GM04503 (cell line): ENCODE results near the gene RAB11B.
A peak's percentile ranks its signal among the peaks of the same experiment; 100 is the strongest.
"Not testable (repeated sequence)": the region's sequence is repeated elsewhere in the genome, so short reads cannot be mapped to it uniquely, and the experiment has no call there.

ENCODE experiments used
- DNase-seq: peaks from one replicate; pipeline ENCODE4 v3.0.0-alpha.2; 2012; ENCODE audit warnings: low read depth

Gene RAB11B

DNA sequence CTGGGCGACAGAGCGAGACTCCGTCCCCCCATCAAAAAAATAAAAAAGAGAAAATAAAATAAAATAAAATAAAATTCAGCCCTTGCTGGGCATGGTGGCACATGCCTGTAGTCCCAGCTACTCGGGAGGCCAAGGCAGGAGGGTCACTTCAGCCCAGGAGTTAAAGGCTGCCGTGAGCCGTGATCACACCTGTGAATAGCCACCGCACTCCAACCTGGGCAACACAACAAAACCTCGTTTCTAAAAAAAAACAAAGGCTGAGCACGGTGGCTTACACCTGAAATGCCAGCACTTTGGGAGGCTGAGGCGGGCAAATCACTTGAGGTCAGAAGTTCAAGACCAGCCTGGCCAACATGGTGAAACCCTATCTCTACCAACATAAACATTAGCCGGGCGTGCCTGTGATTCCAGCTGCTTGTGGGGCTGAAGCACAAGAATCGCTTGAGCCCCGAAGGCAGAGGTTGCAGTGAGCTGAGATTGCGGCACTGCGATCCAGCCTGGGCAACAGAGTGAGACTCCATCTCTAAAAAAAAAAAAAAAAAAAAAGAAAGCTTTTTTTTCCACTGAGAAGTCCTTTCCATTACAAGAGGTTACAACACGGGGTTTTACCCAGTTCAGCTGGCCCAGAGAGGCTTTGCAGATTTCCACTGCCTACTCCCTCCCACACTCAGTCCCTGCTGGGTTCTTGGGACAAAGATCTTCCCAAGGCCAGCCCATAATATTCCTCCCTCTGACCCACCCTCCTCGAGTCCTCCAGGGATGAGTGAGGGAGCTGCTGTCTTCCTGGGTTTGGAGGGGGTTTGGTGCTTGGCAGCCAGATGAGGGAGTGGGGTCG lies 19.8 kb upstream of the RAB11B start:
- no peak for DNase-seq

DNA sequence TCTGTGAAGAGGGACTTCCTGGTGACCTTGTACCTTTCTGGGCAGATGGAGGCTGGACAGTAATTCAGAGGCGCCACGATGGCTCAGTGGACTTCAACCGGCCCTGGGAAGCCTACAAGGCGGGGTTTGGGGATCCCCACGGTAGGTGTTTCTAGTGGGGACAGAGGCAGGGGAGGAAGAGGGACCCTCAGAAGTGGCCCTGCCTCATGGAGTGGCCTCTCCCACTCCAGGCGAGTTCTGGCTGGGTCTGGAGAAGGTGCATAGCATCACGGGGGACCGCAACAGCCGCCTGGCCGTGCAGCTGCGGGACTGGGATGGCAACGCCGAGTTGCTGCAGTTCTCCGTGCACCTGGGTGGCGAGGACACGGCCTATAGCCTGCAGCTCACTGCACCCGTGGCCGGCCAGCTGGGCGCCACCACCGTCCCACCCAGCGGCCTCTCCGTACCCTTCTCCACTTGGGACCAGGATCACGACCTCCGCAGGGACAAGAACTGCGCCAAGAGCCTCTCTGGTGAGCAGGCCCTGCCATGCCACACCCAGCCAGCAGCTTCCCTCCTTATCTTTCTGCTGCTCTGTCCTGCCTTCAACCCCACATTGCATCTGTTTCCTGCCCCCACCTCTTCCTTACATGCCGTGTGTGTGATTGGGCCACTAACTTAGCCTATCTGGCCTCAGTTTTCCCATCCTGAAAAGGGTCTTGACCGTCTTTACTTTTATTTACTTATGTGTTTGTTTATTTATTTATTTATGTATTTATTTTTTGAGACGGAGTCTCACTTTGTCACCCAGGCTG lies 19.0 kb upstream of the RAB11B start:
- DNase-seq: no peak

DNA sequence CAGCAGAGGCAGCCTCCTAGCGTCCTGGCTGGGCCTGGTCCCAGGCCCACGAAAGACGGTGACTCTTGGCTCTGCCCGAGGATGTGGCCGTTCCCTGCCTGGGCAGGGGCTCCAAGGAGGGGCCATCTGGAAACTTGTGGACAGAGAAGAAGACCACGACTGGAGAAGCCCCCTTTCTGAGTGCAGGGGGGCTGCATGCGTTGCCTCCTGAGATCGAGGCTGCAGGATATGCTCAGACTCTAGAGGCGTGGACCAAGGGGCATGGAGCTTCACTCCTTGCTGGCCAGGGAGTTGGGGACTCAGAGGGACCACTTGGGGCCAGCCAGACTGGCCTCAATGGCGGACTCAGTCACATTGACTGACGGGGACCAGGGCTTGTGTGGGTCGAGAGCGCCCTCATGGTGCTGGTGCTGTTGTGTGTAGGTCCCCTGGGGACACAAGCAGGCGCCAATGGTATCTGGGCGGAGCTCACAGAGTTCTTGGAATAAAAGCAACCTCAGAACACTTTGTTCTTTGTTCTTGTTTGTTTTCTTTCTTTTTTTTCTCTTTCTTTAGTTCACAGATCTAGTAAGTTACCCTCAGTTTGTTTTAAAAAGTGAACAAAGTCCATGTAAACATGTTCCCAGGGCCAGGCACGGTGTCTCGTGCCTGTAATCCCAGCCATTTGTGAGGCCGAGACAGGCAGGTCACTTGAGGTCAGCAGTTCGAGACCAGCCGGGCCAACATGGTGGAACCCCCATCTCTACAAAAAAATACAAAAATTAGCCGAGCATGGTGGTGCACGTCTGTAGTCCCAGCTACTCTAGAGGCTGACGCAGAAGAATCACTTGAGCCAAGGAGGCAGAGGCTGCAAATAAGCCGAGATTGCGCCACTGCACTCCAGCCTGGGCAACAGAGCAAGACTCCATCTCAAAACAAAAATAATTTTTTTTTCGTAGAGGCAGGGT lies 16.0 kb upstream of the RAB11B start:
- DNase-seq: no peak

DNA sequence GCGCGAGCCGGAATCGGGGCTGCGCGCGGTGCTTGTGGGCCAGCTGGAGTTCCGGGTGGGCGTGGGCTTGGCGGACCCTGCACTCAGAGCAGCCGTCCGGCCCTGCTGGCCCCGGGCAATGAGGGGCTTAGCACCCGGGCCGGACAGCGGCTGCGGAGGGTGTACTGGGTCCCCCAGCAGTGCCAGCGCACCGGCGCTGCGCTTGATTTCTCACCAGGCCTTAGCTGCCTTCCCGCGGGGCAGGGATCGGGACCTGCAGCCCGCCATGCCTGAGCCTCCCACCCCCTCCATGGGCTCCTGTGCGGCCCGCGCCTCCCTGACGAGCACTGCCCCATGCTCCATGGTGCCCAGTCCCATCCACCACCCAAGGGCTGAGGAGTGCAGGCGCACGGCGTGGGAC lies 14.4 kb upstream of the RAB11B start:
- DNase-seq: not testable (repeated sequence)

DNA sequence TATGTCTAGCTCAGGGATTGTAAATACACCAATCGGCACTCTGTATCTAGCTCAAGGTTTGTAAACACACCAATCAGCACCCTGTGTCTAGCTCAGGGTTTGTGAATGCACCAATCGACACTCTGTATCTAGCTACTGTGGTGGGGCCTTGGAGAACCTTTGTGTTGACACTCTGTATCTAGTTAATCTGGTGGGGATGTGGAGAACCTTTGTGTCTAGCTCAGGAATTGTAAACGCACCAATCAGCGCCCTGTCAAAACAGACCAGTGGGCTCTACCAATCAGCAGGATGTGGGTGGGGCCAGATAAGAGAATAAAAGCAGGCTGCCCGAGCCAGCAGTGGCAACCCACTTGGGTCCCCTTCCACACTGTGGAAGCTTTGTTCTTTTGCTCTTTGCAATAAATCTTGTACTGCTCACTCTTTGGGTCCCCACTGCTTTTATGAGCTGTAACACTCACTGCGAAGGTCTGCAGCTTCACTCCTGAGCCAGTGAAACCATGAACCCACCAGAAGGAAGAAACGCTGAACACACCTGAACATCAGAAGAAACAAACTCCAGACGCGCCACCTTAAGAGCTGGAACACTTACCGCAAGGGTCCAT lies 13.7 kb upstream of the RAB11B start:
- DNase-seq: not testable (repeated sequence)

DNA sequence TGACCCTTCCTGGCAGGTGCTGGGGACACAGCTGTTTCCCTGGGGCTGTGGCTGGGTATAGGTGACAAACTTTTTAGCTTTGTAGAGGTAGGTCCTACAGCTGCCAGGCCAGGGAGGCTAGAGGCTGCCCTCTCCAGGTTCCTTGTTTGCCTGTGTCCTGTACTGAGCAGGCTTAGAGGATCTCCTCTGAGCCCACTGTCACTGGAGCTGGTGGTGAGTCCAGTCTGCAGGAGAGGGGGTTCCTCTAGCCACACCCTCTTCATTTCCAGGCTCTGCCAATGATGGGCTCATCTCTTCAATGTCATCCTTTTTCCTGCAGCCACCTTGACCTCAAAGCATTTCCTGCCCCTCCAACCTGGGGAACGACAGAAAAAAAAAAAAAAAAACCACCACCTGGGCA lies 12.6 kb upstream of the RAB11B start:
- no peak for DNase-seq

DNA sequence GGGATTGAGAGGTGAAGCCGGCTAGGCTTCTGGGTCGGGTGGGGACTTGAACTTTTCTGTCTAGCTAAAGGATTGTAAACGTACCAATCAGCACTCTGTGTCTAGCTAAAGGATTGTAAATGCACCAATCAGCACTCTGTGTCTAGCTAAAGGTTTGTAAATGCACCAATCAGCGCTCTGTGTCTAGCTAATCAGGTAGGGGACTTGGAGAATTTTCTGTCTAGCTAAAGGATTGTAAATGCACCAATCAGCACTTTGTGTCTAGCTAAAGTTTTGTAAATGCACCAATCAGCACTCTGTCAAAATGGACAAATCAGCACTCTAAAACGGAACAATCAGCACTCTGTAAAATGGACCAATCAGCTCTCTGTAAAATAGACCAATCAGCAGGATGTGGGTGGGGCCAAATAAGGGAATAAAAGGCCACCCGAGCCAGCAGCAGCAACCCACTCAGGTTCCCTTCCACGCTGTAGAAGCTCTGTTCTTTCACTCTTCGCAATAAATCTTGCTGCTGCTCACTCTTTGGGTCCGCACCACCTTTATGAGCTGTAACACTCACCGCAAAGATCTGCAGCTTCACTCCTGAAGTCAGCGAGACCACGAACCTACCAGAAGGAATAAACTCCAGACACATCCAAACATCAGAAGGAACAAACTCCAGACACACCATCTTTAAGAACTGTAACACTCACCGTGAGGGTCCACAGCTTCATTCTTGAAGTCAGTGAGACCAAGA lies 10.8 kb upstream of the RAB11B start:
- DNase-seq: not testable (repeated sequence)

DNA sequence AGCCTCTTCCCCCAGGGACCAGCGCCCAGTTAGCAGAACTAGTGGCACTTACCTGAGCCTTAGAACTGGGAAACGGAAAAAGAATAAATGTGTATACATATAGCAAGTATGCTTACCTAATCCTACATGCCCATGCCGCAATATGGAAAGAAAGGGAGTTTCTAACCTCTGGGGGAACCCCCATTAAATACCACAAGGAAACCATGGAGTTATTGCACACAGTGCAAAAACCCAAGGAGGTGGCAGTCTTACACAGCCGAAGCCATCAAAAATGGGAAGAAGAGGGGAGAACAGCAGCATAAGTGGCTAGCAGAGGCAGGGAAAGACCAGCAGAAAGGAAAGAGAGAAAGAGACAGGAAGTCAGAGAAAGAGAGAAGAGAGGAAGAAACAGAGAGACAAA lies 5.6 kb upstream of the RAB11B start:
- DNase-seq: not testable (repeated sequence)

DNA sequence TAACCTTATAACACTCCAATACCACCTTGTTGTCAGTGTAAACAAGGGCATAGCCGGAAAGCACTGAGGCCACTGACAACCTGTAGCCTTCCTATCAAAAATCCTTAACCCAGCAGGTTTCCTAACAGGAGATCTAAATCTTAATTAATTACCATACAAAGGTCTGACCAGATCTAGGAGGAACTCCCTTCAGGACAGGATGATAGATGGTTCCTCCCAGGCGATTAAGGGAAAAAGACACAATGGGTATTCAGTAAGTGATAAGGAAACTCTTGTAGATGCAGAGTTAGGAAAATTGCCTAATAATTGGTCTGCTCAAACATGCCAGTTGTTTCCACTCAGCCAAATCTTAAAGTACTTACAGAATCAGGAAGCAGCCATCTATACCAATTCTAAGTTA lies 5.1 kb upstream of the RAB11B start:
- DNase-seq: not testable (repeated sequence)

DNA sequence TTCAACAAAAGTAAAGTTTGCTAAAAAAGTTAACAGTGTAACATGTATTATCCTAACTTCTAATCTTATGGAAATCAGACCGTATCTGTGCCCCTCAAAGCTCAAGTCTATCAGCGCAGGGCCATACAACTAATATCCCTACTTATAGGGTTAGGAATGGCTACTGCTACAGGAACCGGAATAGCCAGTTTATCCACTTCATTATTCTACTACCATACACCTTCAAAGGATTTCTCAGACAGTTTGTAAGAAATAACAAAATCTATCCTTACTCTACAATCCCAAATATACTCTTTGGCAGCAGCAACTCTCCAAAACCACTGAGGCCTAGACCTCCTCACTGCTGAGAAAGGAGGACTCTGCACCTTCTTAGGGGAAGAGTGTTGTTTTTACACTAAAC lies 4.6 kb upstream of the RAB11B start:
- DNase-seq: not testable (repeated sequence)

DNA sequence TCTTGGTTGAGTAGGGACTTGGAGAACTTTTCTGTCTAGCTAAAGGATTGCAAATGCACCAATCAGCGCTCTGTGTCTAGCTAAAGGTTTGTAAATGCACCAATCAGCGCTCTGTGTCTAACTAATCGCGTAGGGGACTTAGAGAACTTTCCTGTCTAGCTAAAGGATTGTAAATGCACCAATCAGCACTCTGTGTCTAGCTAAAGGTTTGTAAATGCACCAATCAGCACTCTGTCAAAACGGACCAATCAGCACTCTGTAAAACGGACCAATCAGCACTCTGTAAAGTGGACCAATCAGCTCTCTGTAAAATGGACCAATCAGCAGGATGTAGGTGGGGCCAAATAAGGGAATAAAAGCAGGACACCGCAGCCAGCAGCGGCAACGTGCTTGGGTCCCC lies 3.7 kb upstream of the RAB11B start:
- DNase-seq: not testable (repeated sequence)

DNA sequence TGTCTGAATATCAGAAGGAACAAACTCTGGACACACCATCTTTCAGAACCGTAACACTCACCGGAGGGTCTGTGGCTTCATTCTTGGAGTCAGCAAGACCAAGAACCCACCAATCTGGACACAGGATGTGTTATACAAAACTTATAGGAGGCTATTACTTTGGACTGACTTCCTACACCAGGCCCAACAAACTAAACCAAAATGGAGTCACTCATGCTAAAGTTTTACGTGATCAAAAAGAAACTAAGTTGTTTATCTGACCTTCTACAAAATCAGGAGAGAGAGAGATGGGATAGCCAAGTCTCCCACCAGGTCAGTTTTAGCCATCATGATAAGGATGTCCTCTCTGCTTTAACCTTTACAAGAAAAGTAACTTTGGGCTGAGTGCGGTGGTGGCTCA lies 3.2 kb upstream of the RAB11B start:
- no peak for DNase-seq

DNA sequence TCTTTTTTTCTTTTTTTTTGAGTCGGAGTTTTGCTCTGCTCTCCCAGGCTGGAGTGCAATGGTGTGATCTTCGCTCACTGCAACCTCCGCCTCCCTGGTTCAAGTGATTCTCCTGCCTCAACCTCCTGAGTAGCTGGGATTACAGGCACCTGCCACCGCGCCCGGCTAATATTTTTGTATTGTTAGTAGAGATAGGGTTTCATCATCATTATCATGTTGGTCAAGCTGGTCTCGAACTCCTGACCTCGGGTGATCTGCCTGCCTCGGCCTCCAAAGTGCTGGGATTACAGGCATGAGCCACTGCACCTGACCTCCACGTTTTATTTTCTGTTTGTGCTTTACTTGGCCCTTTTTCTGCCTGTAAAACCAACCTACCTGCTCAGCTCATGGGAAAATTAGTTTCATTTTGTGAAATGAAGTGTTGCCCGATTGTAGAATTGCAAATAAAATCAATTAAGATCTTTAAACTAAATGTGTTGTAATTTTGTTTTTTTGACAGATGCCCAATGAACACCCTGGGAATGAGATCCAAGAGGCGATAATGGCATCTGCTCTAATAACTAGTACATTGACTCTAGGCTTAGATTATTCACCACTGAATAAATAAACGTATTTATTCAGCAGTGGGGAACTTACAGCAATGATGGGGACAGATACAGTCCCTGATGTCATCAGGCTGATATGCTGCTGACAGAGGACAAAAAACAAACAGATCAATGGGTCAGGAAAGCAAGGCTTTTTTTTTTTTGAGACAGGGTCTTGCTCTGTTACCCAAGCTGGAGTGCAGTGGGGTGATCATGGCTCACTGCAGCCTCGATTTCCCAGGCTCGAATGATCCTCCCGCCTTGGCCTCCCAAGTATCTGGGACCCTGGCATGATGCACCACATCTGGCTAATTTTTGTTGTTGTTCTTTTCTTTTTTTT lies 2.2 kb upstream of the RAB11B start:
- DNase-seq: no peak

DNA sequence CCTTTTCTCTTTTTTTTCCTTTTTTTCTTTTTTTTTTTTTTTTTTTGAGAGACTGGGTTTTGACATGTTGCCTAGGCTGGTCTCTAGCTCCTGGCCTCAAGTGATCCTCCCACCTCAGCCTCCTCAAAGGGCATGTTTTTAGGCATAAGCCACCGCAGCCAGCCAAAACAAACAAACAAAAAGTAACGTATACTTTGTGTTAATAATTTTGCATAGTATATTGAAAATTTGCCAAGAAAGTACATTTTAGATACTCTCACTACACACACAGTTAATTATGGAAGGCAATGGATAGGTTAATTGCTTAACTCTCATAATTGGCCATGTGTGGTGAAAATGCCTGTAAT lies 1.6 kb upstream of the RAB11B start:
- DNase-seq: no peak

DNA sequence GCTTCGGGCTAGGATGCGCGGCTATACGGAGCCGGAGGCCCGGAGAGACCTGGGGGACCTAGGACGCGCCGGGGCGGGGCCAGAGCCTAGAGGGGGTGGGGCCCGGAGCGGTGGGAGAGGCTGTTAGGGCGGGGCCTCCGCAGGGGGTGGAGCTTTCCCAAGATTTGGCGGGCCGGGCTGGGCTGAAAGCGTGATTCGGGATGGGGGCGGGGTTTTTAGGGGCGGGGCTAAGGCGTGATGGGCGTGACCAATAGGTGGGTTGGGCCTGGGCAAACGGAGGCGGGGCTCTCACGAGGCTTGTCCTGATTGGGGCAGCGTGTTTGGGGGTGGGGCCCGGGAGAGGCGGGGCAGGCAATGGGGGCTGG lies 439 bp downstream of the RAB11B start:
- peak; percentile 19 for DNase-seq

DNA sequence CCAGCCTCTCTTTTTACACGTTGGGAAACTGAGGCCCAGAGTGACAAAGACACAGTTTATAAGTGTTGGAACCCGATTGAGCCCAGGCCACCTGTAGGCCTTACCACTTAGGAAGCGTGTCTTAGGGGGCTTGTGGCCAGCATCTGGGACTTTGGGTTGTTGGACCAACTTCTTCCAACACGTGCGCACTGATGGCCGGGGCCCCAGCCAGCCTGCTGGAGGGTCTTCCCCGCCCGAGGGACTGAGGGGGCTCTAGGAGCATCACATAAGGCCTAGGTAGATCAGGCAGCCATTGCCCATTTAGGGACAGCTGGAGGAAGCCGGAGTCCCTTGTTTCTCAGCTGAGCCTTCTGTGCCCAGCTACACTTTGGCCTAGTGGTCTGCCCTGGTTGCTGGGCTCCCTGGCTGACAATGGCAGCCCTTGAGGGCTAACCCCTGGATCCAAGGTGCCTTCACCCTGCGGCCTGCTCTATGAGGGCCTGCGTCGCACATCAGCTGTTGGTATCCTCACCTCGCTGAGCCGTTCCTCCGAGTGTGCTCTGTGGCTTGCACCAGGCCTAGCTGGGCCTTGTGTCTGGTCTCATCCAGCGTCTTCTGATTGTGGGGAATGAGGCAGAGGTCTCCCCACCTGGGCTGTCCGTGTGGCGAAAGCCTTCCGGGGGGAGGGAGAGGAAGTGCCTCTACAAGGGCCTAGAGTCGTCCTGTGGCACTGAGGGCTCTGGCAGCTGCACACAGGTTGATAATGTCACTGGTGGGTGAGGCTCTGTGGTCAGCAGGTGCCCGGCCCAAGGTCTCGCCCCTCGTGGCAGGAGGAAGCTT lies 1.2 kb downstream of the RAB11B start:
- no peak for DNase-seq

DNA sequence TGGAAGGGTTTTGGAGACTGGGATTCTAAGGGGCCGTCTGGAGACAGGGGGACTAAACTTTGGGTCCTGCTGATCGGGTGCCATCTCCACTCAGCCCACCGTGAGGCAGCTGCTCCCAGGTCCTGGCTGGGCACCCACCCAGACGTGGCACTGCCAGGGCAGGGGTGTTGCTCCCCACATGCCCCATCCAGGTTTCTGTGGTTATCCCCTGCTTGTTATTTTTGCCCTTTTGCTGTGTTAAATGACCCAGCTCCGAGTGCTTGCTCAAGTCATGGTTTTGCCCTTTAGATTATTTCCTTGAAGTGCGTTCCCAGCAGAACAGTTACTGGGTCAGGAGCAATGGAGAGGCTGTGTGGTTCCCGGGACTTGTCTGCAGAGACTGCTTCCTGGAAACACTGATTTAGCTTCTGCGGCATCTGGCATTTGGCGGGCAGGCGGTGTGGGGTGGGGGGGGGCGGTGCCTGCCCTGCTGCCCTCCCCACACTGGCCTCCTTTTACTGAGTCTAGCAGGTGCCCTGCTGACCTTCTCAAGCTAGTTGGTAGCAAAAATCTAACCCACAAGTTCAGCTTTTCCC lies 1.9 kb downstream of the RAB11B start:
- DNase-seq: no peak

DNA sequence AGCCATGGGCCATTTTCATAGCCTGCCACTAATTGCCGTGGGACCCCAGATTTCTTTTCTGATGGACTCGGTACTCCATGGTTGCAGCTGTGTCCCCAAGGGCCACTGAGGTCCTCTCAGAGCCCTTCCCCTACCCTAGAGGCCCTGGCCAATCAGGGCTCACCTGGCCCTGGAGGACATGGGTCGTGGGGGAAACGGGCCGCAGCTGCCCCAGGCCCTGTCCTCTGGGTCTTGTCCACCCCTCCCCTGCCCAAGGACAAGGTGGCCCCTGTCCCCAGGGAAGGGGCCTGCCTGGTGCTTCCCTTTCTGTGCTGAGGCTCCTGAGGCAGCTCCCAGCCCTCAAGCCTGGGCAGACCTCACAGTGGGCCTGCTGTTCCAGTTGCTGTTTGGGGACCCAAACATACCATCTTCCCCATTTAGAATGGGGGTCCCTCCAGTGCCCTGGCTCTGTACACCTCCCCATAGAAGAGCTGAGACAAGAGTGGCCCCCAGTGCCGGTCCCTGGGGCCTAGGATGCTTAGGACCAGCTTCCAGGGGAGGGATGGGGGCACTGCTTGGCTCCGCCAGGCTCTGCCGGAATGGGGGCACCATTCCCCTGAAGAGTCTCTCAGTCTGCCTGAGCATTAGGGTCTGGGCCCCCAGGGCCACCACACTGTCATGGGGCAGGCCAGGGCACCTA lies 3.2 kb downstream of the RAB11B start:
- no peak for DNase-seq
